Esophagus muscularis mucosa (tissue), 4 donors: Measurements from ENCODE around the gene PLCH2. TPM values are rescaled to one million over a fixed set of nuclear protein-coding genes. Genes with fewer than 3 reads are reported as not detected.

ENCODE experiments used
- DNase-seq: peaks from one replicate; pipeline ENCODE4 v3.0.0-alpha.2; 2017; ENCODE audit errors: extremely low spot score
- H3K27ac ChIP-seq, 4 donors: fragments of 200-600 bp; sonication (generic); replicated peaks in 1 of 4; 1 replicate in 3 of 4; 2 replicates in 1 of 4; pipeline ENCODE4 v1.5.1; 2016 to 2019; ENCODE audit warnings: mild to moderate bottlenecking in 1 of 4
- H3K27me3 ChIP-seq, 4 donors: fragments of 200-600 bp; sonication (generic); one replicate each; pipeline versions ENCODE4 v1.5.1 to v1.6.0; 2016 to 2019
- H3K36me3 ChIP-seq, 4 donors: fragments of 200-600 bp; sonication (generic); one replicate each; pipeline ENCODE4 v1.5.1; 2016 to 2019
- H3K4me1 ChIP-seq, 4 donors: fragments of 200-600 bp; sonication (generic); one replicate each; pipeline ENCODE4 v1.5.1; 2016 to 2019
- H3K4me3 ChIP-seq, 4 donors: fragments of 200-600 bp; sonication (generic); 1 replicate in 2 of 4; 2 replicates in 2 of 4; pipeline ENCODE4 v1.5.1; 2016 to 2019; ENCODE audit warnings: mild to moderate bottlenecking in 4 of 4, moderate library complexity in 1 of 4
- H3K9me3 ChIP-seq, 4 donors: fragments of 200-600 bp; sonication (generic); 1 replicate in 3 of 4; 2 replicates in 1 of 4; pipeline ENCODE4 v1.5.1; 2016 to 2019
- EP300 ChIP-seq: sonication (generic); formaldehyde crosslinking; IDR thresholded peaks from one replicate; pipeline ENCODE4 v1.6.1; 2017; ENCODE audit warnings: antibody characterized with exemption
- POLR2A ChIP-seq: fragments of 450-650 bp; IDR thresholded peaks from one replicate; pipeline ENCODE4 v1.6.1; 2017; ENCODE audit warnings: antibody characterized with exemption, moderate library complexity, mild to moderate bottlenecking, low read depth
- POLR2AphosphoS5 ChIP-seq, 2 donors: sonication (generic); formaldehyde crosslinking; IDR thresholded peaks; one replicate each; pipeline ENCODE4 v1.6.1; 2017; ENCODE audit warnings: antibody characterized with exemption in 2 of 2
- WGBS: methylation state at CpG from one replicate; pipeline ENCODE4 v1.1.5; 2018; 5-methylcytosine and 5-hydroxymethylcytosine counted together
- intact Hi-C: fragments of 100-400 bp; cut with DNase I; formaldehyde crosslinking; loops from one replicate; pipeline ENCODE4 v1.15.1; 2023
- total RNA-seq, 4 donors: library from RNA; depleted of rRNA; stranded (reverse); fragments of >200 nt; gene quantifications; one replicate each; pipeline versions ENCODE4 v1.1.0 to v1.2.1, GENCODE V29; 2016
- TF ChIP-seq, protein P1 (sequence below), 3 experiments: fragments of 200-600 bp in 2 of 3; fragments of 450-650 bp in 1 of 3; sonication (generic) in 2 of 3; IDR thresholded peaks; one replicate each; pipeline ENCODE4 v1.5.1; 2017 to 2019; ENCODE audit warnings: antibody characterized with exemption in 3 of 3, mild to moderate bottlenecking in 2 of 3, moderate library complexity in 1 of 3

The PLCH2 gene
- total RNA-seq, 4 donors from 2014 or later: 0.06 to 0.42 (median 0.26) TPM

DNA sequence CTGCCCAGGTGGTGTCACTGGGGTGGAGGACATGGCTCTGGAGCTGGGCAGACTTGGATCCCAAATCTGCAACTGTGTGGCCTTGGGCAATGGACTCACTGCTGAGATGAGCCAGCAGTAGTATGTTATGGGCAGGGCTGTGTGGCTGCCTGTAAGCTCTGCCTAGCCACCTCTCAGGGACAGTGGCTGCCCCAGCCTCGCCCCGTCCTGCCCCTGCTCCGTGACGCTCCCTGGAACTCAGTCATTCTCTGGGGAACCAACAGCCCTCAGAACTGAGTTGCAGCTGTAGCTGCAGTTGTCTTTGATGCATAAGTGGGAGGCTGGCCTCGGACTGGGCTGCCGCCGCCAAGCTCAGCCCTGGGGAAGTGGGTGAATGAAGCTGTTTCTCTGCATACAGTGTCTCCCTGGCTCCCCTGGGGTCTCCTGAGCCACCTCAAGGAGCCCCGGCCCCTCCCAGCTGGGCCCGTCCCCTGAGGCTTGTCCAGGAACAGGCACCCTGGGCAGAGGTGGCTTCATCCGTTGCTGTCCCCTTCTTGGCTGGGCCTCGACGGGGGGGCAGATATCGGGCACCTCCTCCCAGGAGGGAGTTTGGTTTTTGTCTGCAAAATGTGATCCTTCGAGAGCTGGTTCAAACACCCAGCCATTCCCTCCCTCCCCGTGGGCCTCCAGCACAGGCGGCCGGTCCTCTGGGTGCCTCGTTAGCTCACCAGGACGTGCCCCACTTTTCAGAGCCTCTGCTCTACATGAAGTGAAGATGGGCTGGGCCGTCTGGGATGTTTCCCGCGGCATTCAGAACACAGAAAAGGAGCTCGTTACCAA, 26.2 kb upstream of the PLCH2 start:
- peaks cover 0 to 97% (median 11%) of the 10 kb centered on the region in 4 donors for H3K27me3 ChIP-seq
- TF ChIP-seq POLR2AphosphoS5 (IDR thresholded peaks at IDR 0.05) (no peak), EP300 (no peak), POLR2A (no peak)
- TF ChIP-seq, protein P1, sequence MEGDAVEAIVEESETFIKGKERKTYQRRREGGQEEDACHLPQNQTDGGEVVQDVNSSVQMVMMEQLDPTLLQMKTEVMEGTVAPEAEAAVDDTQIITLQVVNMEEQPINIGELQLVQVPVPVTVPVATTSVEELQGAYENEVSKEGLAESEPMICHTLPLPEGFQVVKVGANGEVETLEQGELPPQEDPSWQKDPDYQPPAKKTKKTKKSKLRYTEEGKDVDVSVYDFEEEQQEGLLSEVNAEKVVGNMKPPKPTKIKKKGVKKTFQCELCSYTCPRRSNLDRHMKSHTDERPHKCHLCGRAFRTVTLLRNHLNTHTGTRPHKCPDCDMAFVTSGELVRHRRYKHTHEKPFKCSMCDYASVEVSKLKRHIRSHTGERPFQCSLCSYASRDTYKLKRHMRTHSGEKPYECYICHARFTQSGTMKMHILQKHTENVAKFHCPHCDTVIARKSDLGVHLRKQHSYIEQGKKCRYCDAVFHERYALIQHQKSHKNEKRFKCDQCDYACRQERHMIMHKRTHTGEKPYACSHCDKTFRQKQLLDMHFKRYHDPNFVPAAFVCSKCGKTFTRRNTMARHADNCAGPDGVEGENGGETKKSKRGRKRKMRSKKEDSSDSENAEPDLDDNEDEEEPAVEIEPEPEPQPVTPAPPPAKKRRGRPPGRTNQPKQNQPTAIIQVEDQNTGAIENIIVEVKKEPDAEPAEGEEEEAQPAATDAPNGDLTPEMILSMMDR (IDR thresholded peaks at IDR 0.05): no peak
- intact Hi-C loops: no loop called here

DNA sequence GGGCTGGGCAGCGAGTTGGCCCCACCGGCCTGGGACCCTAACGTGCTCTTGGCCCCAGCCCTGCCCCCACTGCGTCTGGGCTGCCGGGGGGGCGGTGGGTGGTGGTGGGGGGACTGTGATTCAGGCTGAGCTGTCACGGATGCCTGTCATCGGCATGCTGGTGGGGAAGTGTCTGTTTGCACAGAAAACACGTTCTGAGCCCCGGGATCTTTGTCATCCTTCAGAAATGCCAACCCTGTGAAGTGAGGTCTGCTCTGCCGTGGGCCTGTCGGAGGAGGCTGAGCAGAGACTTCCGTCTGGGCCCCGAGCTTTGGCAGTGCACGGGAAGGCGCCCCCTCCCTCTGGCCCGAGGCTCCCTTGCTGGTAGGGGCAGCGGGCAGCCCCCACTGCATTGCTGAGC, 24.3 kb upstream of the PLCH2 start:
- Histone ChIP-seq H3K27ac (no peak overlapping the region), H3K27me3 (peaks cover 0 to 97% (median 12%) of the 10 kb centered on the region in 4 donors)

More for the DNA sequence above, 26.2 kb upstream of the PLCH2 start:
- Histone ChIP-seq H3K9me3 (no peaks in the 10 kb centered on the region), H3K27ac (no peak overlapping the region), H3K4me3 (no peak overlapping the region), H3K36me3 (no peaks in the 10 kb centered on the region), H3K4me1 (no peaks in the 10 kb centered on the region)
- no peak for DNase-seq
- 63% methylated on average over 15 of the region's 23 CpGs for WGBS

DNA sequence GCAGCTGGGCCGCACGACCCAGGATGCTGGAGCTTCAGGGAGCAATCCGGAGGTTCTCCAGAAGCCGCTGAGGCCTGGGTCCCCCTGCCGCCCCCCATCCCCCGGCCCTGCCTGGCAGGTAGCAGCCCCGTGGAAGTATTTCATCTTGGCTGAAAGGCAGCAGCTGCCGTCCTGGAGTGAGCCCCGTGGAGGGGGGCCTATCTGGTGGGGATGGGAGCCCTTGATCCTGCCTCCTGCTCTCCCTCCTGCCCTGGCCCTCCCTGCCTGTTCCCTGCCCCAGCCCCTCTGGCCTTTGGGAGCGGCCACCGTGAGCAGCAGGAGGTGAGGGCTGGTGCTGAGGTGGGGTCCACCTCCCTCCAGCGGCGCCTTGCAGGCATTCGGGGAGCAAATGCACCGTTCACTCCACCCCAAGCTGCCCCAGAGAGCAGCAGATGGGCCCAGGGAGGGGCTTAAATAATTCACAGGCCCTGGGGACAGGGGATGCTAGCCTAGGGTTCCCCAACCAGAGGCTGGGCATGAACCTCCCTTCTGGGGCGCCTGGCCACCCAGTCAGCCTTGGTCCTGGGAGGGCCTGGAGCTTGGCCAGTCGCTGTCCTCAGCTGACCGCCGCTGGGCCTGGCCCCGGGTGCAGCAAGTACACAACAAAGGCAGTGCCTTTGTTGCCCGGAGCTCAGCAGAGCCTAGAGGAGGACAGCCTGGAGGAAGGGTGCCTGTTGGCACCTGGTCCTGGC, 23.7 kb upstream of the PLCH2 start:
- no peak for DNase-seq
- WGBS: 40% methylated on average over 7 of the region's 21 CpGs
- no peaks in the 10 kb centered on the region for H3K36me3 ChIP-seq
- H3K27ac ChIP-seq: no peak overlapping the region
- H3K4me3 ChIP-seq: no peak overlapping the region
- H3K27me3 ChIP-seq: peaks cover 0 to 97% (median 12%) of the 10 kb centered on the region in 4 donors
- H3K4me1 ChIP-seq: no peaks in the 10 kb centered on the region
- intact Hi-C loops: no loop called here
- no peaks in the 10 kb centered on the region for H3K9me3 ChIP-seq
- TF ChIP-seq POLR2A: no peak
- TF ChIP-seq POLR2AphosphoS5 (IDR thresholded peaks at IDR 0.05): no peak
- no peak for TF ChIP-seq EP300
- TF ChIP-seq, protein P1 (IDR thresholded peaks at IDR 0.05): no peak

More for the DNA sequence above, 24.3 kb upstream of the PLCH2 start:
- no peak for DNase-seq
- intact Hi-C loops: no loop called here
- Histone ChIP-seq H3K36me3 (no peaks in the 10 kb centered on the region), H3K4me3 (no peak overlapping the region), H3K9me3 (no peaks in the 10 kb centered on the region), H3K4me1 (no peaks in the 10 kb centered on the region)
- TF ChIP-seq POLR2AphosphoS5 (IDR thresholded peaks at IDR 0.05): no peak
- 17% methylated on average over 16 of the region's 18 CpGs for WGBS

DNA sequence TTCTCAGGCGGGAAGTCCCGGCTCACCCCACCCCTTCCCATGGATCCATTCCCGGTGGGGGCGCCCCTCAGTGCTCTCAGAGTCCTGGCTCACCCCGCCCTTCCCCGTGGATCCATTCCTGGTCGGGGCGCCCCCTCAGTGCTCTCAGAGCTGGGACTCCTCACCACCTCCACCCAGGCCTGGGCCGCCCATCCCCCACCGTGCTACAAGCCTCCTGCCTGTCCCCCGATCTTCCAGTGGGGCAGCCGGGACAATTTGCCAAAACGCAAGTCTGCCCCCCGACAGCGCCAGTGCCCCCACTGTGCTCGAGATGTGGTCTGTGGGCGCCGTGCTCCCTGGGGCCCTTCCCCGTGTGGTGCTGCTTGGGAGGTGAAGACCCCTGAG, 23.2 kb upstream of the PLCH2 start:
- Histone ChIP-seq H3K27me3 (peaks cover 0 to 98% (median 12%) of the 10 kb centered on the region in 4 donors), H3K27ac (no peak overlapping the region), H3K36me3 (no peaks in the 10 kb centered on the region), H3K9me3 (no peaks in the 10 kb centered on the region), H3K4me1 (no peaks in the 10 kb centered on the region), H3K4me3 (no peak overlapping the region)
- TF ChIP-seq POLR2AphosphoS5 (IDR thresholded peaks at IDR 0.05) (no peak), EP300 (no peak), POLR2A (no peak)
- TF ChIP-seq, protein P1 (IDR thresholded peaks at IDR 0.05): no peak
- DNase-seq: no peak
- intact Hi-C loops: no loop called here
- 84% methylated on average over 14 of the region's 19 CpGs for WGBS

DNA sequence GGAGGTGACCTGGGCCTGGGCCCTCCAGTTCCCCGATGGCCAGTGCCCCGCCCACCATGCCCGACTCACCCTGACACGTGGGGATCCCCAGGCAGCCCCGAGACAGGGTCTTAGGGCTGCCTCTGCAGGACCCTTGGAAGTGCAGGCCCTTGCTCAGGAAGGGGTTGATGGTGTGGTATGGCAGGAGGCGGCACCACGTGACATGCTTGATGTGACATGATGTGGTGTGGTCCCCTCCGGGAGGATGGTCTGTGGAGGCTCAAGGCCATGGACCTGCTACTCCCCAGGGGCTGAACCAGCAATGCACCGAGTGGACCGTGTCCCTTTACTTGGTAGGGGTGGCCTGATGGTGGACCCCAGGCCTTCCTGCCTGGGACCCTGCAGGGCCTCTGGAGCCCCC, 21.9 kb upstream of the PLCH2 start:
- no peaks in the 10 kb centered on the region for H3K4me1 ChIP-seq
- intact Hi-C loops: no loop called here
- no peaks in the 10 kb centered on the region for H3K9me3 ChIP-seq
- WGBS: no CpG with 5 or more reads among the region's 10 CpGs
- no peak overlapping the region for H3K4me3 ChIP-seq
- H3K27ac ChIP-seq: no peak overlapping the region
- no peaks in the 10 kb centered on the region for H3K36me3 ChIP-seq
- peaks cover 0 to 96% (median 12%) of the 10 kb centered on the region in 4 donors for H3K27me3 ChIP-seq
- TF ChIP-seq, protein P1 (IDR thresholded peaks at IDR 0.05): no peak
- TF ChIP-seq EP300: no peak
- no peak for TF ChIP-seq POLR2A
- no peak for TF ChIP-seq POLR2AphosphoS5 (IDR thresholded peaks at IDR 0.05)
- DNase-seq: no peak
